CD4-positive, alpha-beta T cell (primary cell): ENCODE measurements around the gene YY1. TPM values are rescaled to one million over a fixed set of nuclear protein-coding genes. Genes with fewer than 3 reads are reported as not detected.

Source experiments
- ATAC-seq: fragments of 200-7000 bp; cut with Tn5 transposase; one replicate; pipeline ENCODE4 v1.10.0; 2022; ENCODE audit warnings: mild to moderate bottlenecking; ENCODE audit not compliant: poor library complexity
- CTCF ChIA-PET: fragments of 350-600 bp; sonication (Branson Sonifier 250); formaldehyde crosslinking; loops from one replicate; lab custom pipeline; 2021; ENCODE audit warnings: antibody characterized with exemption, inconsistent platforms; lab: Charles Lee
- POLR2A ChIA-PET: fragments of 350-600 bp; sonication (Branson Sonifier 250); formaldehyde crosslinking; loops from one replicate; lab custom pipeline; 2021; ENCODE audit warnings: antibody characterized with exemption, inconsistent platforms; lab: Charles Lee
- DNase-seq, 14 experiments: peaks; one replicate each; pipeline ENCODE4 v3.0.0-alpha.2; 2013 to 2020; ENCODE audit warnings: mixed read lengths in 2 of 14
- H3K27ac ChIP-seq, 2 donors: one replicate each; pipeline versions ENCODE4 v1.5.1 to v1.7.0; 2013; ENCODE audit warnings: low read length in 2 of 2, low read depth in 1 of 2, mild to moderate bottlenecking in 1 of 2
- H3K27me3 ChIP-seq, 2 experiments: 1 replicate in 1 of 2; 2 replicates in 1 of 2; pipeline versions ENCODE4 v1.6.1 to v1.7.0; 2013; ENCODE audit warnings: low read length in 2 of 2, control low read depth in 1 of 2, mild to moderate bottlenecking in 1 of 2, moderate library complexity in 1 of 2; ENCODE audit not compliant: insufficient read depth in 2 of 2, control insufficient read depth in 1 of 2
- H3K36me3 ChIP-seq: one replicate; pipeline ENCODE4 v1.6.1; 2013; ENCODE audit warnings: low read length, control low read depth; ENCODE audit not compliant: insufficient read depth
- H3K4me1 ChIP-seq: one replicate; pipeline ENCODE4 v1.6.1; 2013; ENCODE audit warnings: low read length, control low read depth; ENCODE audit not compliant: insufficient read depth
- H3K4me3 ChIP-seq: one replicate; pipeline ENCODE4 v1.5.1; 2013; ENCODE audit warnings: mild to moderate bottlenecking, low read length, moderate library complexity
- H3K9me3 ChIP-seq, 2 experiments: 1 replicate in 1 of 2; 2 replicates in 1 of 2; pipeline versions ENCODE4 v1.6.1 to v1.7.0; 2013; ENCODE audit warnings: low read length in 2 of 2, mild to moderate bottlenecking in 2 of 2, control low read depth in 1 of 2, moderate library complexity in 1 of 2; ENCODE audit not compliant: control insufficient read depth in 1 of 2, insufficient read depth in 1 of 2
- H3K27ac Mint-ChIP-seq: one replicate; pipeline ENCODE4 v1.8.0; 2020; ENCODE audit warnings: mixed read lengths
- H3K27me3 Mint-ChIP-seq: one replicate; pipeline ENCODE4 v1.8.0; 2021; ENCODE audit warnings: mixed read lengths
- H3K36me3 Mint-ChIP-seq: one replicate; pipeline ENCODE4 v1.8.0; 2021; ENCODE audit warnings: low read depth, mixed read lengths
- H3K4me1 Mint-ChIP-seq: one replicate; pipeline ENCODE4 v1.8.0; 2021; ENCODE audit warnings: low read depth, mixed read lengths
- H3K4me3 Mint-ChIP-seq: one replicate; pipeline ENCODE4 v1.8.0; 2020; ENCODE audit warnings: mild to moderate bottlenecking, mixed read lengths
- H3K9me3 Mint-ChIP-seq: one replicate; pipeline ENCODE4 v1.8.0; 2020; ENCODE audit warnings: mixed read lengths
- intact Hi-C, 2 experiments: fragments of 100-400 bp; cut with DNase I in 1 of 2; cut with micrococcal nuclease in 1 of 2; formaldehyde crosslinking; loops; one replicate each; pipeline versions ENCODE4 v1.15.1 to v1.9.0; 2023 to 2025; cut with DNase I, micrococcal nuclease
- total RNA-seq, 174 experiments: library from RNA in 2 of 174; stranded (reverse) in 2 of 174; gene quantifications; one replicate each; pipeline ENCODE4 v1.2.3 and lab custom pipeline; 2021 to 2026
- TF ChIP-seq, protein P1 (sequence below): fragments of 200-600 bp; IDR thresholded peaks from one replicate; pipeline ENCODE4 v1.8.0; 2022; ENCODE audit warnings: antibody characterized with exemption, mild to moderate bottlenecking

The YY1 gene
- total RNA-seq, 2 experiments from 2014 or later, result 68.9 to 70.4 TPM

DNA sequence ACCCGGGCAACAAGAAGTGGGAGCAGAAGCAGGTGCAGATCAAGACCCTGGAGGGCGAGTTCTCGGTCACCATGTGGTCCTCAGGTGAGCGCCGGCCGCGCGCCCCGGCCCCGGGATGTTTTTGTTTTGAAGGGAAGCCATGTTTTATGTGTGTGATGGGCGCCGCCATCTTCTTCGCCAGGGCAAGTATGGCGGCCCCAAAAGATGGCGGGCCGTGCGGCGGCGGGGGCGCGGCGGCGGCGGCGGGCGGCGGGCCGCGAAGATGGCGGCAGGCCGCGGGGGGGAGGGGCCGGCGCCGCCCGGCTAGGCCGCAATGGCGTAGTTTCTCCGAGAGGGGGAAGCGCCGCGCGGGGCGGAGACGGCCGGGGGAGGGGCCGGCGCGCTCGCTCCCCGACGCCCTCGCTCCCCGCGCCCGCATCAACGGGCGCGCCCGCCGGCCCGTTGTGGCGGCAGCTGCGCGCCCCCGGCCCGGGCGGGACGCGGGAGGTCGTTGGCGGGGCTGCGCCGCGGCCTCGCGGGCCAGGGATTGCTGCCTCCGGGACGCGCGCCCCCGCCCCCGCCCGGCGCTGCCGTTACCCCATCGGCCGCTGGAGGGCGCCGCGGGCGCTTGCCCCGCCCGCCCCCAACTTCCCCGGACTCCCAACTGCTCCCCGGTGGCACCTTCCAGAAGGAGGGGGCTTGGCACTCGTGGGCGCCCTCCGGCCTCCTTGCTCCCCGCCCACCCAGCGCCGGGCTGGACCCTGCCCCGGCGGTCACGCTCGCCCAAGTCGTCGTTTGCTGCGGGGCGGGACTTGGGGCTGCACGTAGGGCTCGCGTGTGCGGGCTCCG is 1.1 kb downstream of the YY1 start:
- H3K4me3 Mint-ChIP-seq, result peak overlapping the region; percentile 97
- TF ChIP-seq, protein P1, sequence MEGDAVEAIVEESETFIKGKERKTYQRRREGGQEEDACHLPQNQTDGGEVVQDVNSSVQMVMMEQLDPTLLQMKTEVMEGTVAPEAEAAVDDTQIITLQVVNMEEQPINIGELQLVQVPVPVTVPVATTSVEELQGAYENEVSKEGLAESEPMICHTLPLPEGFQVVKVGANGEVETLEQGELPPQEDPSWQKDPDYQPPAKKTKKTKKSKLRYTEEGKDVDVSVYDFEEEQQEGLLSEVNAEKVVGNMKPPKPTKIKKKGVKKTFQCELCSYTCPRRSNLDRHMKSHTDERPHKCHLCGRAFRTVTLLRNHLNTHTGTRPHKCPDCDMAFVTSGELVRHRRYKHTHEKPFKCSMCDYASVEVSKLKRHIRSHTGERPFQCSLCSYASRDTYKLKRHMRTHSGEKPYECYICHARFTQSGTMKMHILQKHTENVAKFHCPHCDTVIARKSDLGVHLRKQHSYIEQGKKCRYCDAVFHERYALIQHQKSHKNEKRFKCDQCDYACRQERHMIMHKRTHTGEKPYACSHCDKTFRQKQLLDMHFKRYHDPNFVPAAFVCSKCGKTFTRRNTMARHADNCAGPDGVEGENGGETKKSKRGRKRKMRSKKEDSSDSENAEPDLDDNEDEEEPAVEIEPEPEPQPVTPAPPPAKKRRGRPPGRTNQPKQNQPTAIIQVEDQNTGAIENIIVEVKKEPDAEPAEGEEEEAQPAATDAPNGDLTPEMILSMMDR, result peak; percentile 30
- H3K4me1 ChIP-seq, result peaks cover 53% of the 10 kb centered on the region
- H3K9me3 Mint-ChIP-seq, result no peaks in the 10 kb centered on the region
- POLR2A ChIA-PET, result interaction anchor here (1.0 to 5.0 kb wide), 10 partner anchors 17 to 635 kb away, joined by 3 to 69 read pairs (median 6); partner anchors contain the start of genes CCDC85C and EVL
- H3K27me3 Mint-ChIP-seq, result no peaks in the 10 kb centered on the region
- H3K27ac ChIP-seq, result peak overlapping the region; percentile 82 to 86
- H3K27me3 ChIP-seq, result no peaks in the 10 kb centered on the region
- H3K36me3 Mint-ChIP-seq, result peaks cover 39% of the 10 kb centered on the region
- H3K36me3 ChIP-seq, result no peaks in the 10 kb centered on the region
- ATAC-seq (peak; percentile 47), DNase-seq (peak; percentile 65 to 95 (median 84))
- CTCF ChIA-PET, result interaction anchor here (0.9 to 2.3 kb wide), 7 partner anchors 11 to 172 kb away, joined by 3 to 10 read pairs (median 5); no protein-coding TSS in a partner anchor
- intact Hi-C loops, result loop anchor here (1.0 to 10.0 kb wide), 8 partner anchors 45 to 758 kb away; partner anchors contain the start of genes EVL (in 2 of the 2), CCNK (in 1 of the 2), EML1 (in 1 of the 2) and SETD3 (in 1 of the 2)
- H3K4me1 Mint-ChIP-seq, result peaks cover 63% of the 10 kb centered on the region
- no peaks in the 10 kb centered on the region for H3K9me3 ChIP-seq
- peak overlapping the region; percentile 78 for H3K4me3 ChIP-seq
- peak overlapping the region; percentile 98 for H3K27ac Mint-ChIP-seq

DNA sequence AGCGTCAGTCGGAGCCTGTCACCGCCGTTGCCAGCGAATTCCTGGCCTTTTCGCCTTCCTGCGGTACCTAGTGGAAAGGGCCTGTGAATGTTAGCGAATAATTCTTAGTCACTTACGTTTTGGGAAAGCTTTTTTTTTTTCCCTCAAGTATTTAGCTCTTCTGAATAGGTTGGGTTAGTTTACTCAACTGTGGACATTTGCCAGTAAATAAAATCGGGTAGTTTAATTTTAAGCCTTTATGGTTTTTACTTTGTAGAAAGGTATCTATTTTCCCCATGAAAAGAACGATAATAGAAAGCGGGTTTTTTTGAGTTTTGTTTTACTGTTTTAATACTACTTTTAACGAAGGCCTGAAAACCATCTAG is 1.7 kb downstream of the YY1 start:
- H3K4me1 Mint-ChIP-seq, result peaks cover 63% of the 10 kb centered on the region
- TF ChIP-seq, protein P1, result no peak
- no peak for ATAC-seq
- Histone ChIP-seq H3K36me3 (no peaks in the 10 kb centered on the region), H3K27me3 (no peaks in the 10 kb centered on the region), H3K9me3 (no peaks in the 10 kb centered on the region), H3K4me1 (peaks cover 54% of the 10 kb centered on the region), H3K27ac (peak overlapping the region; percentile 82 to 86), H3K4me3 (peak overlapping the region; percentile 78)
- intact Hi-C loops, result loop anchor here (1.0 to 5.0 kb wide), 4 partner anchors 44 to 268 kb away; partner anchors contain the start of gene EVL (in 1 of the 2)
- POLR2A ChIA-PET, result interaction anchor here (1.0 to 5.0 kb wide), 14 partner anchors 17 to 636 kb away, joined by 3 to 69 read pairs (median 6); partner anchors contain the start of genes CCDC85C and EVL
- H3K27me3 Mint-ChIP-seq, result no peaks in the 10 kb centered on the region
- H3K4me3 Mint-ChIP-seq, result peak overlapping the region; percentile 97
- peaks cover 36% of the 10 kb centered on the region for H3K36me3 Mint-ChIP-seq
- no peaks in the 10 kb centered on the region for H3K9me3 Mint-ChIP-seq
- DNase-seq, result no peak
- H3K27ac Mint-ChIP-seq, result peak overlapping the region; percentile 98
- CTCF ChIA-PET, result interaction anchor here (1.3 to 2.3 kb wide), 6 partner anchors 19 to 172 kb away, joined by 5 to 10 read pairs (median 7); no protein-coding TSS in a partner anchor

DNA sequence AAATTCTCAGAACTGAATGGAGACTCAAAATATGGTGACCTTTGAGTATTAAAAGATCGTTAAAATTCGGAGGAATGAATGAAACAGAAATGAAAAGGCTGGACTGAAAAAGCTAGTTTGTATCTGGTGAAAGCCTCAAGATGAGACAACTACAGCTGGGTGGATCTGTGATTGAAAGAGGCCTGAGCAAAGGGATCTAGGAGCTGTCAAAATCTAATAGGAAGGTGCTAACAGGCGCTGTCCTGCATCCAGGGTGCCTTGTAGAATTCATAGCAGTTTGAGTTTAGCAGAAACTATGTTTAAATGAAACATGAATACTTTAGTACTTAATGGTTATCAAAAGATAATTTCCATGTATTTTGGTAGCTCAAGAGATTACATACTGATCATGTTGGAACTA is 2.3 kb downstream of the YY1 start:
- H3K4me1 ChIP-seq, result peaks cover 53% of the 10 kb centered on the region
- Mint-ChIP-seq H3K27me3 (no peaks in the 10 kb centered on the region), H3K4me3 (peak overlapping the region; percentile 97), H3K9me3 (no peaks in the 10 kb centered on the region), H3K27ac (peak overlapping the region; percentile 98), H3K36me3 (peaks cover 36% of the 10 kb centered on the region), H3K4me1 (peaks cover 63% of the 10 kb centered on the region)
- ATAC-seq (no peak), DNase-seq (no peak)
- POLR2A ChIA-PET, result interaction anchor here (0.7 to 5.0 kb wide), 15 partner anchors 17 to 636 kb away, joined by 3 to 69 read pairs (median 5); partner anchors contain the start of genes CCDC85C and EVL
- CTCF ChIA-PET, result interaction anchor here (0.6 to 2.3 kb wide), 7 partner anchors 19 to 173 kb away, joined by 3 to 10 read pairs (median 5); no protein-coding TSS in a partner anchor
- H3K36me3 ChIP-seq, result peaks cover 4% of the 10 kb centered on the region
- intact Hi-C loops, result loop anchor here (2.0 to 5.0 kb wide), 3 partner anchors 44 to 269 kb away; partner anchors contain the start of gene EVL (in 1 of the 2)
- H3K4me3 ChIP-seq, result peak overlapping the region; percentile 78
- no peaks in the 10 kb centered on the region for H3K9me3 ChIP-seq
- H3K27ac ChIP-seq, result peak overlapping the region; percentile 82 to 86
- TF ChIP-seq, protein P1, result no peak
- H3K27me3 ChIP-seq, result no peaks in the 10 kb centered on the region
